HG03159 (cell line): Measurements from ENCODE around the gene ACVR1.

Experiments used
- ATAC-seq: cut with Tn5 transposase; IDR thresholded peaks from one replicate; pipeline ENCODE4 v1.9.1; 2021; ENCODE audit warnings: mild to moderate bottlenecking, moderate library complexity; ENCODE audit not compliant: unreplicated experiment

ACVR1 gene

GRCh38 chr2:157876066-157876785, at the start of gene ACVR1:
Gene ACVR1 (minus strand): TSS chr2:157876330. CDS start chr2:157799493, 76,837 bp downstream.
- peak; percentile 89 for ATAC-seq

GRCh38 chr2:157925071-157925470, 48.9 kb upstream of the ACVR1 start:
- no peak for ATAC-seq

- no peak for ATAC-seq
Measured at GRCh38 chr2:157923598-157924217, 47.6 kb upstream of the ACVR1 start.

- ATAC-seq: no peak
Measured at GRCh38 chr2:157922815-157923214, 46.7 kb upstream of the ACVR1 start.

- ATAC-seq: no peak
Measured at GRCh38 chr2:157922336-157922735, 46.2 kb upstream of the ACVR1 start.

GRCh38 chr2:157920736-157921135, 44.6 kb upstream of the ACVR1 start:
- no peak for ATAC-seq

GRCh38 chr2:157919181-157919580, 43.1 kb upstream of the ACVR1 start:
- no peak for ATAC-seq

- ATAC-seq: no peak
Measured at GRCh38 chr2:157918319-157918718, 42.2 kb upstream of the ACVR1 start.

- ATAC-seq: no peak
Measured at GRCh38 chr2:157911750-157912149, 35.6 kb upstream of the ACVR1 start.

- ATAC-seq: no peak
Measured at GRCh38 chr2:157911246-157911645, 35.1 kb upstream of the ACVR1 start.

- no peak for ATAC-seq
Measured at GRCh38 chr2:157905092-157905491, 29.0 kb upstream of the ACVR1 start.

GRCh38 chr2:157903626-157904025, 27.5 kb upstream of the ACVR1 start:
- no peak for ATAC-seq

GRCh38 chr2:157903151-157903550, 27.0 kb upstream of the ACVR1 start:
- no peak for ATAC-seq

GRCh38 chr2:157902692-157903091, 26.6 kb upstream of the ACVR1 start:
- ATAC-seq: no peak

GRCh38 chr2:157901325-157901724, 25.2 kb upstream of the ACVR1 start:
- ATAC-seq: no peak

- ATAC-seq: no peak
Measured at GRCh38 chr2:157900684-157901083, 24.6 kb upstream of the ACVR1 start.

- no peak for ATAC-seq
Measured at GRCh38 chr2:157900203-157900602, 24.1 kb upstream of the ACVR1 start.

- peak; percentile 73 for ATAC-seq
Measured at GRCh38 chr2:157899125-157899839, 23.2 kb upstream of the ACVR1 start.

- ATAC-seq: no peak
Measured at GRCh38 chr2:157898591-157898996, 22.5 kb upstream of the ACVR1 start.

- ATAC-seq: peak; percentile 57
Measured at GRCh38 chr2:157897106-157897971, 21.2 kb upstream of the ACVR1 start.

GRCh38 chr2:157895531-157895930, 19.4 kb upstream of the ACVR1 start:
- no peak for ATAC-seq
